Midbrain (tissue), 1 donor: ENCODE data around the gene DPF3.
A peak's percentile ranks its signal among the peaks of the same experiment; 100 is the strongest.

Experiments used
- DNase-seq: peaks from one replicate; lab custom pipeline; 2025; lab: John Stamatoyannopoulos, UW

Gene DPF3

DNA sequence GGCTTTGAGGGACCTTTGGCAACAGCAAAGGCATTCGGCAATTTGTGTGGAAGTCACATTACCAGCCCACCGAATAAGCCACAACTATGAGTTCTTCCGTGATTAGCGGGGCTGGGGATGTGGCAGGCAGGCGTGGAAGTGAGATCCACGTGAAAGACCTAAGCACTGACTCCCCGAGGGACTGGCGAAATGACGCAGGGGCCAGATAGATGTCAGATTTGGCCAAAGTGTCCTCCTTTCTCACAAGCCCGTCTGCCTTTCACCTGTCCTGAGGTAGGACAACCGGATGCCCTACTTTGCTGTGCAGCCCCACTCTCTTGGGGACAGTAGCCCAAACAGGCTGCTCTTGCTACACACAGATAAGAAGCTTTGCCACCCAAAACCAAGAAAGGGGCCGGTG lies 54.5 kb downstream of the DPF3 start:
- no peak for DNase-seq

DNA sequence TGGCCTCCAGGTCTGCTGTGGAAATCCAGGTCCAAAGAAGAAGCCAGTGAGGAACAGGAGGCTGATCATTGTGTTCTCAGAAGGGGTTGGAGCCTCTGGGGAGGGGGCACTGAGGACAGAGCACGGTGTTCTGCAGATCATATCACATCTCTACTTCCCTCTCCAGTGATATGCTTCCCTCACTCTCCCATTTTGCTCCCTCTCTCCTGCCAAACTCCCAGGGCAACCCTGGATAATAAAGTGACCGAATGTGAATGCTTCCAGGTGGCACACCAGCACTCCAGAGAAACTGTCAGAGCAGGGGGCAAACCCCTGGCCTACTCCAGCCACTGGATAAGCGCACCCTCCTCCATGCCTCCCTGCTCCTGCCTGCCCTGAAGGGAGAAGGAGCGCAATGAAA lies 57.8 kb downstream of the DPF3 start:
- DNase-seq = no peak

DNA sequence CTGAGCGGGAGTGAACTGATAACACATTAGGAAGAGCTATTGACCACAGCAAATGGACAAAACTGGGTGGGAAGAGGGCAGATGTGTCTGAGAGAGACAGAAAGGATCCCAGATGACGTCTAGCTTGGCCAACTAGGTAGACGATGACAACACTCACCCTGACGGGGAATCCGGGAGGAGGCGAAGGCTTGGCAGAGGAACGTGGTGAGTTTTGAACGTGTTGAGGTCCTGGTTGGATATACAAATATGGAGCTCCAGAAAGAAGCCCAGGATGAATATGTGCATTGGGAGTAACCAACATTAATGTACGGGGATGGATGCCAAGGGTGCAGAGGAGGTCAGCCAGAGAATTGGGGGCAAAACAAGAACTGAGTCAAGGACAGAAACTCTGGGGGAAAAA lies 60.7 kb downstream of the DPF3 start:
- DNase-seq = no peak

DNA sequence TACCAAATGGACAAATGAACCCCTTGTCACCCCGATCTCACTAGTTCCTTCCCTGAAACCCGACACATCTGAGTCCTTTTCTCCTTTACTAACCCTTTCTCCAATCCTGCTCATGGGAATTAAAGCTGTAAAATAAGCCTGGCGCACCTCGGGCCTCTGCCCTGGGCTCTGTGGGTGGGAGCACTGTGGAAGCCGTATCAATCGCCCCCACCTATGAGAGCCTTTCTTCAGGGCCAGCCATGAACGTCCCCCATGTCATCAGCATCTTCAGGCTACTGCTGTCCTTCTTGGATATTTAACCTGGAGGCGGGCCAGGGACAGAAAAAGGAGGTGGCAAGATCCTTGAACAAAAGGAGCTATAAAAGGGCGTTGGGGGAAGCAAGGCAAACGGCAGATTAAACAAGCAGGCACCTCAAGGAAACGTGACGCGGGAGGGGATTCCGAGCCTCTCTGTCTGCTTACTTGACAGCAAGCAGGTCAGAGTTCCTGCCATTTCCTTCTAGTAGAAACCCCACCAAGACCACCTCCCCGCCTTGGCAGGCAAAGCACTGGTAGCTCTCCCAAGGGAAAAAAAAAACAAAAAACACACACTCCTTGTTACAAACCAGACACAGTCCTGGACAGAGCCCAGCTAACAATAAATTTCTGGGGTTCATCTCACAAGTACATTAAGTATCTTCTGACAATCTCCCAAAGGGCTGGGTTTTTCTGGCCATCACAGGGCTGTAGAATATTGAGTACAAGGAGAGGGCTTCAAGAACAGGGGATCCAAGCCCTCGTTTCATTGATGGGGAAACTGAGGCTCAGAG lies 62.9 kb downstream of the DPF3 start:
- DNase-seq = no peak

DNA sequence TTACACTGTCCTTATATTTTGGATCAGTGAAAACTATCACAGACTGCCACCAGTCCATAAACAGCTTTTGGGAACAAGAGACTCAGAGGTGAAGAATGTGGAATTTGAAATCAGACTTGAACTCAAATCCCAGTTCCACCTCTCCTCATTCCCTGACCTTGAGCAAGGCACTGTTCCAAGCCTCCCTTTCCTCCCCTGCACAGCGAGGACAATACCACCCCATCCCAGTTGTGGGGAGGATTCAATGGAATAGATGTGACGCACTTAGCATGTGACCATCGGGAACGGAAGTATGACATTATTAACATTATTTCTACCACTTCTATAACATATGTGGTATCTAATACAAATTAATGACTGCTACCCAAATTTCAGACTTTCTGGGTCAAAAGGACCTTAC lies 63.5 kb downstream of the DPF3 start:
- no peak for DNase-seq

DNA sequence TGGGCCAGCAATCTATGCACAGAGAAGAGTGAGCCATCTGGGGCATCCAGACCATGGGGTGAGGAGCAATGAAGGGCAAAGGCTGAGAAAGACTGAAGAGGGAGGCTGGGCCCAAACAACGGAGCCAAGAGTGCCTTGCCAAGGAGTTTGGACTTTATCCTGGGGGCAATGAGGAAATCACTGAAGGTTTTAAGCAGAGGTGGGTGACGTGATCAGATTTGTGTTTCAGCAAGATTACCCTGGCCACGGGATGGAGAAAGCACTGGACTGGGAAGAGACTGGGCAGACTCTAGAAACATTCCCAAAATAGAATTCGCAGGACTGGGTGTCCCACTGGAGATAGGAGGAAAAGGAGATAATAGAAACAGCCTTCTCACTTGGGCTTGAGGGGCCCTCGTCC lies 65.3 kb downstream of the DPF3 start:
- DNase-seq = no peak

DNA sequence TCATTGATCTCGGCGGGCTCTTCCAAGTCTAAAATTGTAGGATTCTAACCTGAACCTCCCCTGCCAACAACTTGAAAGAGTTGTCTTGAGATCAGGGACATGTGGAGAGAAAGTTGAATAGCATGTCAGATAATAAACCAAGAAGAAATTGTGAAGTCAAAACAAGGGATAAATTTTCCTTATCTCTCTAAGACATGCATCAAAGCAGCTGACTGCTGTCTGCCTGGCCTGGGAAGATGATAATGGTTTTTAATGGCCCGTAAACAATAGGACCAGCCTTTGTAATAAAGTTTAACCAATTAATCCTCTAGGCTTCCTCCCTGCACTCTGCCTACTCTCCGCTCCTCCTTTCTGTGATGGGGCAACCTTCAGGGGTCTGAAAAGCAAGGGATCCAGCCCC lies 67.9 kb downstream of the DPF3 start:
- DNase-seq = no peak

DNA sequence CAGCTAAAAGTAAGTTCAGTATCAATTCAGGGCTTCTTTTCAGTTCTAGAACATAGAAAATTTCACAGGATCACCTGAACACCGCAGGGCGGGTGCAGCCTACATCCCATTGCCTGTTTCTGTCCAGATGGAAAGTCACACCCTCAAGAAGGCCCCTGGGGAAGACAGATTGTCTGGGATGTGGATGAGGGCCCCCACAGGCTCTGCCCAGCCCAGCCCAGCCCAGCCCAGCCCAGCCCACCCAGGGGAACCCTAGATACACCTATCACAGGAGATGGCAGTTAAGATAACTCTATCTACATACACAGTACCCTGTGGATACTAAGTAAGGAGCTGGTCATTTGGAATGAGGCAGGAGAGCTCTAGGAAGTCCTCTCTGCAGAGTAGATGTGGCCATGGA lies 68.4 kb downstream of the DPF3 start:
- no peak for DNase-seq

DNA sequence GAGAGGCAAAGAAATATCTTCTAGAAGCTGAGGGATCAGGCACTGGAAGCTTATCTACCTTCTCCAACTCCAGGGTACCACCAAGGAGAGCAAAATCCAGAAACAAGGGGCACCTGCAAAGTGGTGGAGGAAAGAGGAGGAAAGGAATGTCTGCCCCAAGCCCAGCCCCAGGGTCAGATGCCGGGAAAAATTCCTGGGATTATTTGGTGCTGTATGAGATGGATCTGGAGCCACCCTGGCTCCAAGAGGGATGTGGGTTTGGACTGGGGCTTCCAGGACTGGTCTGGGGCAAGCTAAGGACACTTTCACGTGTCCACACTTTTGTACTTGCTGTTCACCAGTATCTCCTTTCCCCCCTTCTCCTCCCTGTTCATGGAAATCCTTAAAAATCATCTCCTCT lies 69.8 kb downstream of the DPF3 start:
- DNase-seq = no peak

DNA sequence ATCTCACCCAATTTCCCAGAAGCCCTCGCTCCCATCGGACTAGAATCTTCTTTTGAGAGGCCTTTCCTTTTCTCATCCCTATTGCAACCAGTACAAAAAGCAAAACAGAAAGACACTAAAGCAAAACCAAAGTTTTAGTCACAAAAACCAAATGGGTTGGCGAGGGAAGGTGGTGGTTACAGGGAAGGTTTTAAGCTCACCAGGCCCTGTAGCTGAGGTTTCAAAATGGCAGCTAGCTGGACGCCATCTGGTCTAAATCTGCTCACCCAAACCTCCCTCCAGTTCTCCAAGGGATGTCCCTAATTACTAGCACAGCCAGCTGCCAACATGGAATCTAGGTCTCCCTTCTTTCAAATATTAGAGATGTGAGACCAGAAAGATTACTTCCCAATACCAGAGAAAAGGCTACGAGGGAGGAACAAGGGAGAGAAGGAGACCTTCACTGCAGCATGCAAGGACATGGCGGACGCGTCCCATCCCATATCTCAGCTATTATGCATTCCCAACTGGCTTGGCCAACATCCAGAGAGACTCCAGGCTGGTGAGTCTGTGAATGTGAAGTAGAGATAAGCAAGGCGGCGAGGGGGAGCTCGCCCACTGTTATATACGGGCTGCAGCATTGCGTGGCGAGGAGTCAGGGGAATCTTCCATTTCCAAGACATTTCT lies 70.8 kb downstream of the DPF3 start:
- DNase-seq = no peak

DNA sequence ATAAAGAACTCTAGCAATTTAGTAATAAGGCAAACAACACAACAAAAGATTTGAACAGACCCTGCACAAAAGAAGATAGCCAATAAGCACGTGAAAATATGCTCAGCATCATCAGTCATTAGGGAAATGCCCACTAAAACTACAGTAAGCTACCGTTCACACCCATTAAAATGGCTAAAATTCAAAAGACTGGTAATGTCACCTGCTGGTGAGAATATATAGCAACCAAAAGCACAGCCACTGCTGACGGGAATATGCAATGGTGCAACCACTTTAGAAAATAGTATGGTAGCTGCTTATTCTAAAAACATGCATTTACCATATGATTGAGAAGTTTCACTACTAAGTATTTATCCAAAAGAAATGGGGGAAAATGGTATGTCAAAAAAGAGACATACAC lies 74.9 kb downstream of the DPF3 start:
- no peak for DNase-seq

DNA sequence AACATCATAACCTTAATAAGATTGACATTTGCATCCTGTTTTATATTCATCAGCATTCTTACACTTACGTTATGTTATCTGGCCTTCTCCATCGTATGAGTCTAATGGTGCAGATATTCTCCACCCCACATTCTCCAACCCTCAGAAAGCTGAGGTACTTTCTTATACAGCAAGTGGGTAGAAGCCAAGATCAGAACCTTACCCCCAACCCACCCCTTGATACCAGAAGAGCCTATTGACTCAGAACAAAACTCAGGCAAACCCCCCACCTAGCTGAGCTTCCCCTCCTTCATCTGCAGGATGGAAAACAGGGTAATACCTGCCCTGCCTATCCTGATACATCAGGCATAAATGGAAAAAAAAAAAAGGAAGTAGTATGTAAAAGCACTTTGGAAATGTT lies 77.6 kb downstream of the DPF3 start:
- no peak for DNase-seq

DNA sequence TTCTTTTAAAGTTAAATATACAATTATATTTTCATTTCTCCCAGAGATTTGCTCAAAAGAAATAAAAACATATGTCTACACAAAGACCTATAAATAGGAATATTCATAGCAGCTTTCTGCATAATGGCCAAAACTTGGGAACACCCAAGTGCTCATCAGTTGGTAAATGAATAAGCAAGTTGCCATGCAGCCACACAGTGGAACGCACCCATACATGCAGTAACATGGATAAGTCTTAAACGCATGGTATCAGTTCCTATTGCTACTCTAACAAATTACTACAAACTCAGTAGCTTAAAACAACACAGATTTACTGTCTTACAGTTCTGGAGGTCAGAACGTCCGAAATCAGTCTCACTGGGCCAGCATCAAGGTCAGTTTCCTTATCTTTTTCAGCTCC lies 78.5 kb downstream of the DPF3 start:
- no peak for DNase-seq

DNA sequence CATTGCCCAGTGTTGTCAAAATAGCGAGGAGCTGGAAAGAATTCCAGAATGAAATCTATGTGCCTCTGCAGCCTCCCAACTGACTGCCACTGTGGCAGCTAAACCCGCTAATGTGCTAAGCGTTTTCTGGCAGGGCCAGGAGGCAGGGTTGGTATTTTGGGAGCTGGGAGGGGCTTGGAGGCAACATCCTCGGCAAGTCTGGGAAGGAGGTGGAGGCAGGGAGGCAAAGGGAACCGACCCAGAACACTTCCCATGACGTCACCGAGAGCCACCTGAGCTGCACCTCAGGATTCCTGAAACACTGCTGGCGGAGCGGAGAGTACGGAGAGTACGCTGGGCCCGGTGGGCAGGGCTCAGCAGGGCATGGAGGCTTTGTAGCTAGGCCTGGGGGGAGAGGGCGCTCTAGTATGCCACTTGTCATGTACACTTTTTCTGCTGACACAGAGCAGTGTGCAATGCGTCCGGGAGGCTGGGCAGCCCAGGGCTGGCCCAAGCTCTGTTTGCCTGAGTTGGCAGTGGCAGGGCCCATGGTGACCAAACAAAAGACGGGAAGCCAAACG lies 81.5 kb downstream of the DPF3 start:
- DNase-seq = peak; percentile 48

DNA sequence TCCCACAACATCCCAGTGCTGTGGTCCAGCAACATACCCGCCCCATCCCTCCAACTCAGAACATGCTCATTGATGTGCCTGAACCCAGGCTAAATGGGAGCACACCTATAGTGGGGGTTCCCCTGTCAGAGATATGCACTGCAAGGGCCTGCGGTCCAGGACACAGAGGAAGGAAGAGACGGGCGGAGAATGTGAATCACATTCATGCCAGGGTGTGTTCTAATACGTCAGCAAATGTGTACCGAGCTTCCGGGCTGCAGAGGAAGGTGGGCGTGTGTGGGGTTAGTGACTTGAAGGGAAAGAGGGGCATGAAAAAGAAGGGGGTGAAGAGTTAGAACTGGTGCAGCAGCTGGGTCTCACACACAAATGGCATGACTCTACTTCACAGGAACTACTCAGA lies 83.7 kb downstream of the DPF3 start:
- DNase-seq = no peak

DNA sequence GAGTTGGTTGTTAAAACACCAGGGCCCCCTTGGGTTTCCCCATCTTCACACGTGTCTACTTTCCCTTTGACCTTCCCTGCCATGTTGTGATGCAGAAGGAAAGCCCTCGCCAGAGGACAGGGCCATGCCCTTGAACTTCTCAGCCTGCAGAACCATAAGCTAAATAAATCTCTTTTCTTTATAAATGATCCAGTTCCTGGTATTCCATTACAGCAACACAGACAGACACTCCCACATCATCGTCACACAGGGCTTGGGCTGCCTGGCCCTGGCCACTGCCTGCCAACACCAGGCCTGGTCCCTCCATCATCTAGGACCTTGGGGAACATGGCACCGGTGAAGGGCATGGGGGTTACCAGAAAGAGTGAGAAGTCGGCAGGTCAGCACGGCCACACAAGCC lies 84.8 kb downstream of the DPF3 start:
- DNase-seq = no peak

DNA sequence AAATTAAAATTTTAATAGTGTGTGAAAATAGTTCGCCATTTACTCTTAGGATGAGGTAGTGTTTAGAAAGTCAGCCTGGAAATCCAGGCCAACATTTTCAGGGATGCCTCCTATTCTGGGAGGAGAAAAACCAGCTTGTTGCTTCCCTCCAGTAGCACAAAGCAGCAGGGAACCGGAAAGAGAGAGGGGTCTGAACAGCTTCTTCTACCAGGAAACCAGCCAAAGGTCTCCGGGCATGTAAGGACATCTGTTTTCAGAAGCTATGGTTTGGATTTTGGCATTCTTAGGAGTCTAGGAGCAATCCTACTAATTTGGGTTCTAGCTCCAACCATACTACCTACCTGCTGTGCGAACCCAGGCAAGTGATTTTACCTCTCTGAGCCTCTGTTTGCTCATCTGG lies 85.3 kb downstream of the DPF3 start:
- DNase-seq = peak; percentile 15

DNA sequence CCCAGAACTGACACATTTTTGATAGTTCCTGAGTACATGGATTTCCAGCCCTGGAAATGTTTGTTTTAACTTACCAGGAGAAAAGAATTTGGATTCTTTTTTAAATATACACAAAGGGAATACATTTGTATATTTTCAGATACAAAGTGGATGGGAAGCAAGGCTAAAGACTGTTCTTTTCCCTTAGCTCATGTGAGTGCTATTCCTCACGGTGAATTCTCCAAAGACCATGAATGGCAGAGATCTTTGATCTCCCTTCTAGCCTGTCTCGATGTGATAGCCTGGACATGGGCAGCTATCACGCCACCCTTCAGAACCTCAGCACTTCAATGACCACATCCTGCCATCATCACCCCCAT lies 91.3 kb downstream of the DPF3 start:
- no peak for DNase-seq

DNA sequence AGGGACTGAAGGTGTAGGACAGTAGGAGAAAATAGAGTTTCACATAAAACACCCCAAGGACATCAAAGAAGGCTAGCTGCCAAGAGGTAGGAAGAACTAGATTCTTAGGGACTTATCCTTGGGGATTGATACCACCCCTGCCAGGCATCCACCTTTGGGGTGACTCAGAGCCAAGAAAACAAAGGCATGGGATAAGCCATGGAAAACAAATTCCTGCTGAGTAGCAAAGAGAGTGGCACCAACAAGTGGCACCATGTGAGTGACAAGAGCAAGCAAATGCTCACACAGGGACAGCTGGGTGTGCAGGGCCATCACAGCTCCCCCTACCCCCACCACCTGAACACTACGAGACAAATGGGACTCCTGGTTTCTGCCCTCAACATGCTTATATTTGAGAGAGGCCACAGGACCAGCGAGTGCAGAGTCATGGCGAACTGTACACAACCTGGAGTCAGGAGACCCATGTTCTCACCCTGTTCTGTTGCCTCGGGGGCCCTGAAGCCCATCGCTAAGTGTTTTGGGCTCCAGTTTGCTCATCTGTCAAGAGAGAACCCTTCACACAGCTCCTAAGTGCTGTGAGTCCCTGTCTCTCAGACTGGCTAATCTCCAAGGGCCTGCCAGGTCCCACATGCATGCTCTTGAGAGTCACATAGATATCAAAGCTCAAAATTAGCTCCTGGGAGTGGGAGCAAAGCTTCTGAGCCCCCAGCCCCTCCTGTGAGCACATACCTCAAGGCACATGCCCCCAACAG lies 91.9 kb downstream of the DPF3 start:
- DNase-seq = no peak

DNA sequence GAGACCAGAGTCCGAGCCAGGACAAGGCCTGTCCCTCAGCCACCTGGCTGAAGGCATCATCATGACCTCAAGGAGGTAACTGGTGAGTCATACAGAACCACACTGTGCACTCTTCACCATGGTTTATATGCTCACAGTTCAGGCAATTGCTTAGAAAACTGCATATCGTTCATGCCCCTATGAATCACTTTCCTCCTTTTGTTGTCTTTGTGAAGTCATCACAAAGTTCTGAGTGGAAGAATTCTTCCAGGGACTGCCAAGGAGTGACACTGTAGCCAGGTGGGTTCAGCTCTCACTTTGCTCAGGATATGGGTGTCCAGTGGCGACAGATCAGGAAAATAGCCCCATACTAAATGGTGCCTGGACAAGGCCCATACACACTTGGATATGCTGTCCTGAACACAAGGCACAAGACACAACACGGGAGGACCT lies 92.5 kb downstream of the DPF3 start:
- no peak for DNase-seq

DNA sequence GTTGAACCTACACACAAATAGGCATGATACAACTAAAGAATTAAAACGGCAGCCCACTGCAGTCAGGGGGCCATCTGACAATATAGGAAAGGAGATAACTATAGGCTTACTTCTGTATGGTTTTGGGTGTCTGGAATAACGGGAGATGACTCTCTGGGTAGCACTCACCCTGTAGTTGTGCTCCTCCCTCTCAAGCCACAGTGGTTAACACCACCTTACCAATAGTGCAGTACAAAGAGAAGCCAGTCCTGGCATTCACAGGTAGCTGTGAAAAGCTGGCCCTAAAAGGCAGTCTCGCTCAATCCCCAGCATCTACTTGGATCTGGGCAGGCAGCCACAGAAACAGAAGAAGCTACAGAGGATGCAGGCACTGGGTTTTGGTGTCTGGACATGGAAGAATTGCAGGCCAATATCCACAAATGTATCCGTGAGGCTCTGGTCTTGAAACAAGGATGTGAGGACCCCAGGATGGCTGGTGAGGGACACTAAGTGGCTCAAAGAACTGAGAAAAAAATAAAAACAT lies 93.0 kb downstream of the DPF3 start:
- DNase-seq = no peak

DNA sequence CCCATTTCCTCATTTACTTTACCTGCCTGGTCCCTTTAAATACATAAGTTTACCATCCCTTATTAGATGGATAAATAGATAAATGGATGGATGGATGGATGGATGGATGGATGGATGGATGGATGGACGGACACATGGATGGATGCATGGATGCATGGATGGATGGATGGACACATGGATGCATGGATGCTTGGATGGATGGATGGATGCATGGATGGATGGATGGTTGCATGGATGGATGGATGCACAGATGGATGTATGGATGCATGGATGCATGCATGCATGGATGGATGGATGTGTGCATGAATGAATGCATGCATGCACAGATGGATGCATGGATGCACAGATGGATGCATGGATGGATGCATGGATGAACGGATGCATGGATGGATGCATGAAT lies 93.6 kb downstream of the DPF3 start:
- DNase-seq = no peak

DNA sequence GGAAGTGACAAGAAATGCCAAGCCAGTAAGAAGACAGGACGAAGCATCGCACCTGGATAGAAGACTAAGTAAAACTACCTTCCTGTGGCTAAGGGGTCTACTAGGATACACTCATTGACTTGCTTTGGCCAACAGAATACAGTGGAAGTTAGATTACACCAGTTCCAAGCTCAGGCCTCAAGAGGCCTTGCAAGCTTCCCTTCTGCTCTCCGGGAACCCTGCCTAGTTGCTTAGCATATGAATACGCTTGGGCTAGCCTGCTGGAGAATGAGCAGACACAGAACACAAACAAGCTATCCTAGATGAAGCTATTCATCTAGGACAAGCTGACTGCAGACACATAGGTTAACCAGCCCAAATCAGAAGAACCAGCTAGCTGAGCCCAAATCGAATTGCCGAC lies 97.0 kb downstream of the DPF3 start:
- peak; percentile 7 for DNase-seq
